ENCODE results near the gene MADD. TPM values are rescaled to one million over a fixed set of nuclear protein-coding genes. Genes with fewer than 3 reads are reported as not detected.
"Not testable (repeated sequence)": the region's sequence is repeated elsewhere in the genome, so short reads cannot be mapped to it uniquely, and the experiment has no call there.

The MADD gene
- total RNA-seq, 1 donor = 23.7 TPM

- TF ChIP-seq, protein P1, sequence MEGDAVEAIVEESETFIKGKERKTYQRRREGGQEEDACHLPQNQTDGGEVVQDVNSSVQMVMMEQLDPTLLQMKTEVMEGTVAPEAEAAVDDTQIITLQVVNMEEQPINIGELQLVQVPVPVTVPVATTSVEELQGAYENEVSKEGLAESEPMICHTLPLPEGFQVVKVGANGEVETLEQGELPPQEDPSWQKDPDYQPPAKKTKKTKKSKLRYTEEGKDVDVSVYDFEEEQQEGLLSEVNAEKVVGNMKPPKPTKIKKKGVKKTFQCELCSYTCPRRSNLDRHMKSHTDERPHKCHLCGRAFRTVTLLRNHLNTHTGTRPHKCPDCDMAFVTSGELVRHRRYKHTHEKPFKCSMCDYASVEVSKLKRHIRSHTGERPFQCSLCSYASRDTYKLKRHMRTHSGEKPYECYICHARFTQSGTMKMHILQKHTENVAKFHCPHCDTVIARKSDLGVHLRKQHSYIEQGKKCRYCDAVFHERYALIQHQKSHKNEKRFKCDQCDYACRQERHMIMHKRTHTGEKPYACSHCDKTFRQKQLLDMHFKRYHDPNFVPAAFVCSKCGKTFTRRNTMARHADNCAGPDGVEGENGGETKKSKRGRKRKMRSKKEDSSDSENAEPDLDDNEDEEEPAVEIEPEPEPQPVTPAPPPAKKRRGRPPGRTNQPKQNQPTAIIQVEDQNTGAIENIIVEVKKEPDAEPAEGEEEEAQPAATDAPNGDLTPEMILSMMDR (IDR thresholded peaks at IDR 0.05; ENCODE audit: insufficient read depth, low read length) = no peak
- DNase-seq (ENCODE audit: low read depth) = no peak
- no peak overlapping the region for H3K4me3 ChIP-seq (ENCODE audit: low read depth, low read length)
These were observed 61.7 kb downstream of the MADD start for GRCh38 chr11:47331454-47332302.

GRCh38 chr11:47332303-47332711 is 62.4 kb downstream of the MADD start:
- TF ChIP-seq, protein P1 (IDR thresholded peaks at IDR 0.05; ENCODE audit: insufficient read depth, low read length) = no peak
- H3K4me3 ChIP-seq (ENCODE audit: low read depth, low read length) = no peak overlapping the region
- no peak for DNase-seq (ENCODE audit: low read depth)

DNA sequence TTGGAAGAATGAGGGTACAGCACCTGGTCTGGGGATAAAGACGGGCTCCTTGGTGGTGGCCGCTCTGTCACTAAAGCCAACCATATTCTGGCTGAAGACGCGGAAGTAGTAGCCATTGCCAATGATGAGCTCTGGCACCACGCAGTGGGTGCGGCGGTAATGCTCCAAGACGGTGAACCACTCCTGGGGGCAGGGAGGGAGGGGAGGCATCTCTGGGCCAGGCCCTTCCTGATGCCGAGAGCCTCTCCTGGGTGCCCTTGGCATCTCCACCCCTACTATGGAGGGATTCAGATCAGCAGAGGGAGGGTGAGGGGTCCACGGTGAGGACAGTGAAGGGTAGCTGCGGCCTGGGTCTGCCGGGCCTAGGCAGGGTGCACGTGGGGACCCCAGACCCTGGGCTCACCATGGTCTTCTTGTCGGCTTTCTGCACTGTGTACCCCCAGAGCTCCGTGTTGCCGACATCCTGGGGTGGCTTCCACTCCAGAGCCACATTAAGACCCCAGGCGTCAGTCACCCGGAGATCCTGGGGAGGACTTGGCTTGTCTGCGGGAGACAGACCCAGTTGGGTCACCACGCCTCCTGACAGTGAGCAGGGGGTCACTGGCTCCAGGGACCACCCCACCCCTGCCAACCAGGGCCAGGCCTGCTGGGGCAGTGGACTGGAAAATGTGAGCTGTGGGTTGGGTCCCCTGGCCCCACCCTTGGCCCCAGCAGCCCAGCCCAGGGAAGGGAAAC is 63.0 kb downstream of the MADD start:
- no peak for DNase-seq (ENCODE audit: low read depth)
- TF ChIP-seq, protein P1 (IDR thresholded peaks at IDR 0.05; ENCODE audit: insufficient read depth, low read length) = no peak
- no peak overlapping the region for H3K4me3 ChIP-seq (ENCODE audit: low read depth, low read length)

DNA sequence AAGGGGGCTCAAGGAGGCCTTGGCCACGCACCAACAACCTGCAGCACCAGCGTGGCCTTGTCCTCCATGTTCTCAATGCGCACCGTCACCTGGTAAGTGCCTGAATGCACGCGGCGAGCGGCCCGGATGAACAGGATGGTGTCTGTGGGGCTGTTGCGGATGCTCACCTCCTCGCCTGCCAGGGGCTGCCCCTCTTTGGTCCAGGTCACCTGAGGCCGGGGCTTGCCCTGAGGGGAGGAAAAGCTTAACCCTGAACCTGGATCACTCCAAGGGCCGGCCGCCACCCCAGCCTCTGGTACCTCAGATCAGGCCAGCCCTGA is 63.6 kb downstream of the MADD start:
- TF ChIP-seq, protein P1 (IDR thresholded peaks at IDR 0.05; ENCODE audit: insufficient read depth, low read length) = no peak
- H3K4me3 ChIP-seq (ENCODE audit: low read depth, low read length) = no peak overlapping the region

DNA sequence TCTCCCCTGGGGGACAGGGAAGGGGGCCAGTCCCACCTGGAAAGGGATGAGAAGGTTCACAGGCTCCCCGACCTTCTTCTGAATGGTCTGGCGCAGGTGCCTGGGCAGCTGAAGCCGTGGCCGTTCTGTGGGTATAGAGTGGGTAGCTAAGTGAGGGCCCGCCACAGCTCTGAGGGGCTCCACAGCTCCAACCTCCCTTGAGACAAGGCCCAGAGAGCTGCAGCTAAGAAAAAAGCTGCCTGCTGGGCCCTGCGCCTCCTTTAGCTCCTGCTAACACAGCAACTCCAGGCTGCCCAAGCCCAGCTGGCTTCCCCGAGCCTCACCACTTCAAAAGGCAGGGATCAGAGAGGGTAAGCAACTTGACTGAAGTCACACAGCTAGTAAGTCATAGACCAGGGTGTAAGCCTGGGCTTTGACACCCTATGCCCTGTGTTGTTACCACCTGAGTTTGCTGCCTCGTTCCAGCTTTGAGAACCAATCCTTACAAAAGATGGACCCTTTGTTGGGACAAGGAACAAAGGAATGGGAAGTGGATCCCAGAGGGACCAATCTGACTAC is 64.0 kb downstream of the MADD start:
- no peak for DNase-seq (ENCODE audit: low read depth)
- TF ChIP-seq, protein P1 (IDR thresholded peaks at IDR 0.05; ENCODE audit: insufficient read depth, low read length) = no peak
- no peak overlapping the region for H3K4me3 ChIP-seq (ENCODE audit: low read depth, low read length)

More for the DNA sequence above, 63.6 kb downstream of the MADD start:
- no peak for DNase-seq (ENCODE audit: low read depth)

- DNase-seq (ENCODE audit: low read depth); H3K4me3 ChIP-seq (ENCODE audit: low read depth, low read length): not testable (repeated sequence)
These were observed 64.9 kb downstream of the MADD start for GRCh38 chr11:47334699-47335411.
